Measurements from ENCODE around the gene SYTL4. TPM values are rescaled to one million over a fixed set of nuclear protein-coding genes. Genes with fewer than 3 reads are reported as not detected.

Gene SYTL4
- total RNA-seq, 1 experiment from 2014 or later, result 0.13 TPM

- H3K27ac ChIP-seq (ENCODE audit: insufficient read length, low read depth, low read length), result no peak overlapping the region
- Mint-ChIP-seq H3K36me3 (ENCODE audit: insufficient read depth in 1 of 3, low read depth in 3 of 3) (peaks cover 0 to 2% (median 0%) of the 10 kb centered on the region in 3 experiments; a peak in 2 of 7 replicates), H3K27ac (no peak overlapping the region), H3K9me3 (peaks cover 4 to 67% of the 10 kb centered on the region in 2 experiments; a peak in 4 of 5 replicates), H3K27me3 (ENCODE audit: low read depth) (peaks cover 6% of the 10 kb centered on the region), H3K4me3 (no peak overlapping the region), H3K4me1 (peaks cover 0 to 2% of the 10 kb centered on the region in 2 experiments; a peak in 1 of 4 replicates)
- no peak overlapping the region for H2AK5ac ChIP-seq (ENCODE audit: insufficient read length, low read length)
- no peak overlapping the region for H3K14ac ChIP-seq (ENCODE audit: insufficient read depth, low read length)
- H4K20me1 ChIP-seq (ENCODE audit: control insufficient read depth, insufficient read depth, insufficient read length), result no peaks in the 10 kb centered on the region
- H2BK5ac ChIP-seq (ENCODE audit: insufficient read length, low read length), result no peak overlapping the region
- no peak overlapping the region for H4K5ac ChIP-seq (ENCODE audit: insufficient read length, low read depth, low read length)
- H3K27me3 ChIP-seq (ENCODE audit: insufficient read depth, low read length), result no peaks in the 10 kb centered on the region
- peaks cover 5% of the 10 kb centered on the region for H3K9me3 ChIP-seq (ENCODE audit: control insufficient read depth, low read depth, low read length)
- no peak for DNase-seq
- no CpG with 5 or more reads among the region's 3 CpGs for WGBS (ENCODE audit: extremely low coverage, insufficient read length, low lambda C conversion rate)
- H3K9ac ChIP-seq (ENCODE audit: extremely low read depth, insufficient read length, low read length), result no peak overlapping the region
- no peak overlapping the region for H3K4me2 ChIP-seq (ENCODE audit: insufficient read depth, insufficient read length, low read length)
- no peak overlapping the region for H2BK12ac ChIP-seq (ENCODE audit: insufficient read length, low read depth, low read length)
- H2BK120ac ChIP-seq (ENCODE audit: low read depth, low read length, poor library complexity, severe bottlenecking), result no peak overlapping the region
- H3K4ac ChIP-seq (ENCODE audit: low read depth, low read length), result no peak overlapping the region
- H4K8ac ChIP-seq (replicated peaks; ENCODE audit: insufficient read length, low read depth, low read length), result no peak overlapping the region
- no peak overlapping the region for H3T11ph ChIP-seq (ENCODE audit: low read length)
- H3K79me2 ChIP-seq (ENCODE audit: insufficient read depth, low read length), result no peaks in the 10 kb centered on the region
- H3K23ac ChIP-seq (ENCODE audit: insufficient read length, low read depth, low read length), result no peak overlapping the region
- no peak overlapping the region for H2BK15ac ChIP-seq (ENCODE audit: low read depth, low read length)
- H3K4me1 ChIP-seq (ENCODE audit: insufficient read depth, low read length), result no peaks in the 10 kb centered on the region
- H3K79me1 ChIP-seq (ENCODE audit: insufficient read depth, low read depth, low read length, poor library complexity, severe bottlenecking), result no peaks in the 10 kb centered on the region
- H3K23me2 ChIP-seq (ENCODE audit: insufficient read length, low read depth, low read length, poor library complexity, severe bottlenecking), result no peaks in the 10 kb centered on the region
- no peak overlapping the region for H2AFZ ChIP-seq (ENCODE audit: low read length)
- no peak for TF ChIP-seq CTCF (conservative IDR thresholded peaks at IDR 0.05)
- no peak overlapping the region for H4K91ac ChIP-seq (ENCODE audit: insufficient read length, low read depth, low read length)
- H2BK20ac ChIP-seq (ENCODE audit: low read depth, low read length, poor library complexity, severe bottlenecking), result no peak overlapping the region
- H3K18ac ChIP-seq (ENCODE audit: insufficient read length, low read depth, low read length), result no peak overlapping the region
- H3K56ac ChIP-seq (ENCODE audit: insufficient read length, low read depth, low read length), result no peak overlapping the region
Observed at GRCh38 chrX:100673397-100673953, 58.4 kb downstream of the SYTL4 start.

All from H9 (cell line).